Activated naive CD8-positive, alpha-beta T cell treated with anti-CD3 and anti-CD28 coated beads, Interleukin-2, amount 10 ng/mL, durations not matched to agents 7 days and 5 days (primary cell): Measurements from ENCODE around the gene WBP1L. TPM values are rescaled to one million over a fixed set of nuclear protein-coding genes. Genes with fewer than 3 reads are reported as not detected.
"Not testable (repeated sequence)": the region's sequence is repeated elsewhere in the genome, so short reads cannot be mapped to it uniquely, and the experiment has no call there.

Source experiments
- ATAC-seq: fragments of 150-1000 bp; cut with Tn5 transposase; one replicate; pipeline ENCODE4 v1.10.0; 2021; ENCODE audit warnings: low read depth, moderate library complexity
- POLR2A ChIA-PET: fragments of 350-600 bp; sonication (Branson Sonifier 250); formaldehyde crosslinking; loops from one replicate; lab custom pipeline; 2021; ENCODE audit warnings: antibody characterized with exemption; lab: Charles Lee
- DNase-seq: peaks from one replicate; pipeline ENCODE4 v3.0.0; 2021
- H3K27ac Mint-ChIP-seq: one replicate; pipeline ENCODE4 v1.8.0; 2022; ENCODE audit warnings: mild to moderate bottlenecking, mixed read lengths
- H3K27me3 Mint-ChIP-seq: one replicate; pipeline ENCODE4 v1.8.0; 2022; ENCODE audit warnings: mild to moderate bottlenecking, moderate library complexity, mixed read lengths
- H3K36me3 Mint-ChIP-seq: one replicate; pipeline ENCODE4 v1.8.0; 2021; ENCODE audit warnings: mild to moderate bottlenecking, mixed read lengths
- H3K4me1 Mint-ChIP-seq: one replicate; pipeline ENCODE4 v1.8.0; 2021; ENCODE audit warnings: mixed read lengths
- H3K4me3 Mint-ChIP-seq: one replicate; pipeline ENCODE4 v1.8.0; 2022; ENCODE audit warnings: mild to moderate bottlenecking, moderate library complexity, mixed read lengths
- H3K9me3 Mint-ChIP-seq: one replicate; pipeline ENCODE4 v1.8.0; 2021; ENCODE audit warnings: mixed read lengths
- total RNA-seq, 2 experiments: library from RNA; stranded (reverse); gene quantifications; one replicate each; pipeline ENCODE4 v1.2.3, GENCODE V29; 2021

WBP1L gene
- total RNA-seq, 2 experiments from 2014 or later: 31.0 to 31.4 TPM

DNA sequence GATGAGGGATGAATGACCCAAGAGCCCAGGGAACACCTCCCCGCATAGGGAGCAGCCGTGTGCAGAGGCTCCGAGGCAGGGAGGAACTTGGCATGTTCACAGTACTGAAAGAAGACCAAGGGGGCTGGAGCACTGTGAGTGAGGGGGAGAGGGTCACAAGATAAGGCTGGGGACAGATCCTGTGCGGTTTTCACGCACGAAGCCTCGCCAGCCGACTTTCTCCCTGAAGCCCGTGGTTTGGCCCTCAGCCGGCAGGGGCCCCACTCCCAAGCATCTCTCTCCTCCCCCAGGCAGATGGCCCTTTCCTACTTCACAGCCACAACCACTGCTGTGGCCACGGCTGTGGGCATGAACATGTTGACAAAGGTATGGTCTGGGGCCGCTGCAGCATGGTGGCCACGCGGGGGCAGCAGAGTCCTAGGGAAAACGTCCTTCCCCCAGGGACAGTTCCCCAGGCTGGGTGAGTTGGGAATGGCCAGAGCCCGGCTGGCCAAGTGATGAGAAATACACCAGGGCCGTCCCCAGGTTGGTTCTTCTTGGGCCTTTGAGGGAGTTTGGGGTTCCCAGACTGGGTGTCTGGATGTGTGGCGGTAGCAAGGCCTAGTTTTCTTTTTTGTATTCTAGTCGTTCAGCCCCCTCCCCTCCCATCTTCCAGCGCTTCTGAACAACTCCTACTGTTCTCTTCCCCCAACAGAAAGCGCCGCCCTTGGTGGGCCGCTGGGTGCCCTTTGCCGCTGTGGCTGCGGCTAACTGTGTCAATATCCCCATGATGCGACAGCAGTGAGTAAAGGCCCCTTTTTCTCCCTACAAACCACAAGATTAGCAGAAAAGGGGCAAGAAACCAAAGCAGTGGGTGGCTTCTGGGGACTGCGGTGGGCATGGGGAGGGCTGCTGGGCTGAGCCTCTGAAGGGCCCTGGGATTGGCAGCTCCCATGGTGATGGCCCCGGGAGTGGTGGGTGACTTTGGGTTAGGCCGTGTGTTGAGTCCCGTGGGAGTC is 14.4 kb upstream of the WBP1L start:
- H3K27ac Mint-ChIP-seq: peak overlapping the region; percentile 65
- ATAC-seq (peak; percentile 82), DNase-seq (peak; percentile 80)
- no peaks in the 10 kb centered on the region for H3K27me3 Mint-ChIP-seq
- H3K36me3 Mint-ChIP-seq: peaks cover 2% of the 10 kb centered on the region
- POLR2A ChIA-PET: no interaction called here
- peaks cover 17% of the 10 kb centered on the region for H3K4me1 Mint-ChIP-seq
- H3K9me3 Mint-ChIP-seq: no peaks in the 10 kb centered on the region
- no peak overlapping the region for H3K4me3 Mint-ChIP-seq

DNA sequence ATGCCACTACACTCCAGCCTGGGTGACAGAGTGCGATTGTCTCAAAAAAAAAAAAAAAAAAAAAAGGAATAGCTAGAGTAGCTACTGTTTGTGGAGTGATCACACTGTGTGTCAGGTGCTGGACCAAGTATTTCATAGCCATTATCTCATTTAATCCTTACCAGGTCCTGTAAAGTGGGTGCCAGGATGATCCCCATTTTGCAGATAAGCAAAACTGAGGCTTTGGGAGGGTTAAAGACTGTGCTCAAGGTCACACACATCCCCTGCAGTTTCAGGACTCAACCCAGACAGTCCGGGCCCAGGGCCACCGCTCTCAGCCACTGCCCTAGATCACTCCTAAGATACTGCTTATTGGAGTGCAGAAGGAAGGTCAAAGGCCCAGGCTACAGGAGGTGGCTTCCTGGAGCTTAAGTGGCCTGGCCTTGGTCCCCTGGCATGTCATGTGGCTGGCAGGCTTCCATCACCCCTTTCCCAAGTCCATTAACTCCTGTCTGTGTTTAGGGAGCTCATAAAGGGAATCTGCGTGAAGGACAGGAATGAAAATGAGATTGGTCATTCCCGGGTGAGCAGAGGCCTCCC is 12.4 kb upstream of the WBP1L start:
- Mint-ChIP-seq H3K27me3 (no peaks in the 10 kb centered on the region), H3K4me3 (no peak overlapping the region), H3K27ac (no peak overlapping the region), H3K36me3 (peaks cover 6% of the 10 kb centered on the region), H3K4me1 (peaks cover 14% of the 10 kb centered on the region), H3K9me3 (no peaks in the 10 kb centered on the region)
- POLR2A ChIA-PET: interaction anchor here (0.6 kb wide), 1 partner anchor 38 kb away, joined by 3 read pairs; no protein-coding TSS in a partner anchor
- ATAC-seq (no peak), DNase-seq (no peak)

DNA sequence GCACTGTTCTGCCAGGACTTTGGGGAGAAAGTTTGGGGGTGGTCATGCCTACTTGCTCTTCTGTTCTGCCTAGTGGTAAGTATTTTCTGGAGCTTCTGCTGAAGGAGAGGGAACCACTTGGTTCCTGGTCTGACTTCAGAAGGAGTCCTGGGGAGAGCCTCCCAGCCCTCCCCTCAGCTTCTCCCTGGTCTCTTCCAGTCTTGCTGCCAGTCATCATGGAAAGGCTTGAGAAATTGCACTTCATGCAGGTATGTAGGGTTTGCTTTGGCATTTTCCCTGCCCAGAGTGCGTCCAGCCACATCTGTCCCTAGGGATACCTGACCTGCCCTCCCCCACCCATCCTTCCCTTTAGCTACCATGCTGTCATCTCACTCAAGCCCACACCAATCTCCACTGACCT is 11.1 kb upstream of the WBP1L start:
- peaks cover 12% of the 10 kb centered on the region for H3K4me1 Mint-ChIP-seq
- DNase-seq (no peak), ATAC-seq (no peak)
- no peak overlapping the region for H3K27ac Mint-ChIP-seq
- H3K36me3 Mint-ChIP-seq: peaks cover 6% of the 10 kb centered on the region
- H3K9me3 Mint-ChIP-seq: no peaks in the 10 kb centered on the region
- H3K4me3 Mint-ChIP-seq: no peak overlapping the region
- POLR2A ChIA-PET: interaction anchor here (0.5 to 1.3 kb wide), 2 partner anchors 11 to 88 kb away, joined by 3 read pairs; partner anchors contain the start of gene WBP1L
- no peaks in the 10 kb centered on the region for H3K27me3 Mint-ChIP-seq

DNA sequence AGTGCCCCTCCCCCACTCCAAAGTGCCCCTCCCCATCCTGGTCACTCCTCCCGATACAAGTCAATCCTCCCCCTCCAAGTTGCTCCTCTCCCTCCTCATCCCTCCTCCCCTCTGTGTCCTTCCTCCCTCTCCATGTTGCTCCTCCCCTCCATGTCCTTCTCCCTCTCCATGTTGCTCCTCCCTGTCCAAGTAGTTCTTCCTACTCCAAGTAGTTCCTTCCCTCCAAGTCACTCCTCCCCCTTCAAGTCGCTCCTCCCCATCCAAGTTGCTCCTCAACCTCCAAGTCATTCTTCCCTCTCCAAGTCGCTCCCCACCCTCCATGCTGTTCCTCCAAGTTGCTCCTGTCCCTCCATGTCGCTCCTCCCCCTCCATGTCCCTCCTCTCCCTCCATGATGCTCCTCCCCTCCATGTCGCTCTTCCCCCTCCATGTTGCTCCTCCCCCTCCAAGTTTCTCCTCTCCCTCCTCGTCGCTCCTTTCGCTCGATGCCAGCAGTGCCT is 8.6 kb upstream of the WBP1L start:
- Mint-ChIP-seq H3K27me3 (no peaks in the 10 kb centered on the region), H3K9me3 (no peaks in the 10 kb centered on the region), H3K36me3 (peaks cover 6% of the 10 kb centered on the region), H3K4me3 (no peak overlapping the region), H3K4me1 (peaks cover 5% of the 10 kb centered on the region), H3K27ac (no peak overlapping the region)
- DNase-seq (no peak), ATAC-seq (no peak)
- POLR2A ChIA-PET: interaction anchor here (1.2 kb wide), 1 partner anchor 8 kb away, joined by 5 read pairs; the partner anchor contains the start of gene WBP1L

DNA sequence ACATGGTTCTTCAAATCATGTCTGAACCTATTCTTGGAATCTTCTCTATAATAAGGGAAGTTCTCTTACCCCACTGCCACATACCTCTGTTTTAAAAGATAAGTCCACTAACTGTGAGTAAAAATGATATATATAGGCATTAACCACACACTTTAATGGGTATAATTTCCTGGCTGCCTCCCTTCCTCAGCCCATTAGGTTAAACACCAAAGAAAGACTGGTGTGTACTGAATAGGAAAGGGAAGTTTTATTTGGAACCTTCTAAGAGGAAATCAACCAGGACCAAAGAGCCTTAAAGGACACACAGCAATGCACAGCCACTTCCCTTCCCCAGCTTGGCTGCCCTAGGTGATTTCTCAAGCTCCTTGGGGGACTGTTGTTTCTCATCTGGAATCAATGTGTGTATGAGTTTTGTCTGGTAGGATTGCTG is 5.0 kb upstream of the WBP1L start:
- POLR2A ChIA-PET: no interaction called here
- no peak overlapping the region for H3K27ac Mint-ChIP-seq
- DNase-seq: no peak
- H3K9me3 Mint-ChIP-seq: peaks cover 3% of the 10 kb centered on the region
- H3K4me3 Mint-ChIP-seq: no peak overlapping the region
- H3K4me1 Mint-ChIP-seq: peaks cover 10% of the 10 kb centered on the region
- ATAC-seq: no peak
- no peaks in the 10 kb centered on the region for H3K27me3 Mint-ChIP-seq
- H3K36me3 Mint-ChIP-seq: peaks cover 13% of the 10 kb centered on the region

DNA sequence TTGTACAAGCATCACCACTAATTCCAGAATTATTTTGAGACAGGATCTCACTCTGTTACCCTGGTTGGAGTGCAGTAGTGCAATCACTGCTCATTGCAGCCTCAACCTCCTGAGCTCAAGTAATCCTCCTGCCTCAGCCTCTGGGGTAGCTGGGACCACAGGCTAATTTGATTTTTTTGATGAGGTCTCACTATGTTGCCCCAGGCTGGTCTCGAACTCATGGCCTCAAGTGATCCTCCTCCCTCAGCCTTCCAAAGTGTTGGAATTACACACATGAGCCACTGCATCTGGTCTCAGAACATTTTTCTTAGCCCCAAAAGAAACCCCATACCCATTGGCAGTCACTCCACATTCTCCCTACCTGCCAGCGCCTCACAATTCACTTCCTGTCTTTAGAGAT is 3.5 kb upstream of the WBP1L start:
- Mint-ChIP-seq H3K36me3 (peaks cover 12% of the 10 kb centered on the region), H3K27ac (no peak overlapping the region)
- POLR2A ChIA-PET: no interaction called here

GRCh38 chr10:102741726-102742237 is 2.0 kb upstream of the WBP1L start:
- H3K9me3 Mint-ChIP-seq: peaks cover 3% of the 10 kb centered on the region
- ATAC-seq (no peak), DNase-seq (no peak)
- POLR2A ChIA-PET: interaction anchor here (0.5 kb wide), 1 partner anchor 19 kb away, joined by 3 read pairs; no protein-coding TSS in a partner anchor
- no peaks in the 10 kb centered on the region for H3K27me3 Mint-ChIP-seq
- no peak overlapping the region for H3K4me3 Mint-ChIP-seq
- no peak overlapping the region for H3K27ac Mint-ChIP-seq
- H3K36me3 Mint-ChIP-seq: peaks cover 15% of the 10 kb centered on the region
- H3K4me1 Mint-ChIP-seq: peaks cover 31% of the 10 kb centered on the region

More for the DNA sequence above, 3.5 kb upstream of the WBP1L start:
- Mint-ChIP-seq H3K9me3 (peaks cover 3% of the 10 kb centered on the region), H3K4me3 (no peak overlapping the region), H3K4me1 (peaks cover 20% of the 10 kb centered on the region), H3K27me3 (no peaks in the 10 kb centered on the region)
- ATAC-seq (no peak), DNase-seq (no peak)

DNA sequence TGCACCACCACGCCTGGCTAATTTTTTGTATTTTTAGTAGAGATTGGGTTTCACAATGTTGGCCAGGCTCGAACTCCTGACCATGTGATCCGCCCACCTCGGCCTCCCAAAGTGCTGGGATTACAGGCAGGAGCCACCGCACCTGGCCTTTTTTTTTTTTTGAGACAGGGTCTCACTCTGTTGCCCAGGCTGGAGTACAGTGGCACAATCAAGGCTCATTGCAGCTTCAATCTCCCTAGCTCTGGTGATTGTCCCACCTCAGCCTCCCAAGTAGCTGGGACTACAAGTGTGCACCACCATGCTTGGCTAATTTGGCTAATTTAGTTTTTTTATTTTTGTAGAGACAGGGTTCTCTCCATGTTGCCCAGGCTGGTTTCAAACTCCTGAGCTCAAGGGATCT is 1.4 kb upstream of the WBP1L start:
- H3K4me1 Mint-ChIP-seq: peaks cover 33% of the 10 kb centered on the region
- H3K4me3 Mint-ChIP-seq, ATAC-seq, H3K9me3 Mint-ChIP-seq, H3K27me3 Mint-ChIP-seq, DNase-seq: not testable (repeated sequence)
- POLR2A ChIA-PET: interaction anchor here (0.5 kb wide), 1 partner anchor 19 kb away, joined by 3 read pairs; no protein-coding TSS in a partner anchor
- H3K36me3 Mint-ChIP-seq: peaks cover 15% of the 10 kb centered on the region
- H3K27ac Mint-ChIP-seq: peak overlapping the region; percentile 83

DNA sequence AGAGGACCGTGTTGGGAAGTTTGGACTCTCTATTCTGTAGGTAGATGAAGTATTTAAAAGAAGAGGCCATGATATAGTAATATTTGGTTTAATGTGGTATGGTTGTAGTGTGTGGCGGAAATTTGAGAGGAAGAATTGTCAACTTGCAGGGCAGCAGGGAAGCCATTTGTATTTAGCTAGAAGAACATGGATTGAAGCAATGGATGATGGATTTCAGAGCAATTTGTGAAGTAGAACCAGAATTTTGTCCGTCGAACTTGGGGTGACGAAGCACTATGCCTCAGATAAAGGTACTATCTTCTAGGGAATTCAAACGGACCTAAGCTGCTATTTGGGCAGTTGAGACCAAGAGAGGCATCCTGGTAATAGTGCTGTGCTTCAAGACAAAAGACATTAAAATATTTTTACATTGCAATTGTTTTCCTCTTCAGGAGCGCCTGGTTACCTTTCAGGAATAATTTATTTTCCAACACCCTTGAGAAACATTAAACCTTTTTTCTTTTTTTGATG is 615 bp upstream of the WBP1L start:
- Mint-ChIP-seq H3K4me3 (peak overlapping the region; percentile 99), H3K9me3 (peaks cover 3% of the 10 kb centered on the region), H3K27ac (peak overlapping the region; percentile 97), H3K4me1 (peaks cover 35% of the 10 kb centered on the region), H3K36me3 (peaks cover 13% of the 10 kb centered on the region), H3K27me3 (no peaks in the 10 kb centered on the region)
- POLR2A ChIA-PET: interaction anchor here (0.6 to 1.4 kb wide), 7 partner anchors 8 to 99 kb away, joined by 3 to 9 read pairs (median 4); partner anchors contain the start of genes ARL3, SFXN2 and TRIM8
- ATAC-seq (no peak), DNase-seq (no peak)

DNA sequence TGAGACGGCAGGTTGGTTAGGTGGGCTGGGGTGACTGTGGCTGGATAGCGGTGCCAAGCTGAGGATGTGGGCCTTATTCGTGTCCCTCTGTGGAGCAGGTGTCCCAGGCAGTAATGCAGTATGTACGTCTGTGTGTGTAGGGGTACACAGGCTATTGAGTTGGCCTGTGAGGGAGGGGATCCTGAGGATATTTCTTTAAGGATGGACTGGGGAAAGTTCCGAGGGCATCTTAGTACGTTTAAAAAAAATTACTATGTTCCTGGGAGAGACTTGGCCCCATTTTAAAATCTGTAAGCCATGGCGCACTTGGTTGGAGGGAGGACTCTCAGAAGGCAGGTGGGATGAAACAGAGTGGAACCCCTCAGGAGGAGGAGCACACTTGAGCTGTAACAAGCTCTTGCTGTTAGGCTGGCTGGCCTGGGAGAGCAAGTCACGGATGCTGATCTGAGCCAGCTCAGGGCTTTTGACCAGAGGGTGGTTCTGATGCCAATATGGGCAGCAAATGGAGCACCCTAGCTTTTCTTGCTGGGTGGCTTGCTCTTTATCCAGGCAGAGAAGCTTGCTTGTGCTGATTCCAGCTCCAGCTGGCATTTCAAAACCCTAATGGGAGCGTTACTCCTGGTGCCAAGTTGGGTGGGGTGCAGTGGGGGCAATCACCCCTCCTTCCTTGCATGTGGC is 765 bp downstream of the WBP1L start:
- ATAC-seq (peak; percentile 15), DNase-seq (no peak)
- peak overlapping the region; percentile 99 for H3K4me3 Mint-ChIP-seq
- no peaks in the 10 kb centered on the region for H3K27me3 Mint-ChIP-seq
- POLR2A ChIA-PET: interaction anchor here (0.5 to 1.3 kb wide), 5 partner anchors 30 to 1020 kb away, joined by 3 to 4 read pairs (median 3); partner anchors contain the start of gene ARL3
- H3K27ac Mint-ChIP-seq: peak overlapping the region; percentile 97
- peaks cover 20% of the 10 kb centered on the region for H3K36me3 Mint-ChIP-seq
- peaks cover 3% of the 10 kb centered on the region for H3K9me3 Mint-ChIP-seq
- peaks cover 40% of the 10 kb centered on the region for H3K4me1 Mint-ChIP-seq

DNA sequence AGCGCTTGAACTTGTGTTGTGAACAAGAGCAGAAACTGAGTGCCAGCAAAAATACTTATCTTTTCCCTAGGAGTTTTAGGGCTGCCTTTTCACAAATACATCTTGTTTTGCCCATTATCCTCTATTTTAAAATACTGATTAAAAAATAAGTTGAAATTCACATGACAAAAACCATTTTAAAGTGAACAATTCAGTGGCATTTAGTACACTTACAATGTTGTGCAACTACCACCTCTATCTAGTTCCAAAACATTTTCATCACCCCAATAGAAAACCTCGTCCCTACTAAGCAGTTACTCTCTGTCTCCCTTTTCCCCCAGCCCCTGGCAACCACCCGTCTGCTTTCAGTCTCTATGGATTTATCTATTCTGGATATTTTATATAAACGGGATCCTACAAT is 1.4 kb downstream of the WBP1L start:
- Mint-ChIP-seq H3K4me1 (peaks cover 39% of the 10 kb centered on the region), H3K27ac (no peak overlapping the region)

GRCh38 chr10:102752266-102752930 is 8.7 kb downstream of the WBP1L start:
- Mint-ChIP-seq H3K9me3 (no peaks in the 10 kb centered on the region), H3K36me3 (peaks cover 12% of the 10 kb centered on the region), H3K27ac (no peak overlapping the region), H3K4me1 (peaks cover 37% of the 10 kb centered on the region), H3K4me3 (no peak overlapping the region), H3K27me3 (no peaks in the 10 kb centered on the region)
- ATAC-seq (no peak), DNase-seq (no peak)
- POLR2A ChIA-PET: no interaction called here

More for the DNA sequence above, 1.4 kb downstream of the WBP1L start:
- Mint-ChIP-seq H3K36me3 (peaks cover 20% of the 10 kb centered on the region), H3K9me3 (peaks cover 3% of the 10 kb centered on the region), H3K4me3 (peak overlapping the region; percentile 99), H3K27me3 (no peaks in the 10 kb centered on the region)
- no peak for DNase-seq
- POLR2A ChIA-PET: interaction anchor here (0.7 to 1.3 kb wide), 2 partner anchors 33 to 66 kb away, joined by 3 to 4 read pairs; no protein-coding TSS in a partner anchor
- no peak for ATAC-seq
